C4-2B (cell line): Measurements from ENCODE around the gene TMEM80.

Experiments used
- ZFX ChIP-seq: fragments of 450-650 bp; IDR thresholded peaks from 2 replicates; pipeline ENCODE4 v1.6.1; 2017
- TF ChIP-seq, protein P1 (sequence below): fragments of 450-650 bp; conservative IDR thresholded peaks from 2 replicates; pipeline ENCODE4 v1.5.1; 2017; ENCODE audit warnings: mild to moderate bottlenecking

DNA sequence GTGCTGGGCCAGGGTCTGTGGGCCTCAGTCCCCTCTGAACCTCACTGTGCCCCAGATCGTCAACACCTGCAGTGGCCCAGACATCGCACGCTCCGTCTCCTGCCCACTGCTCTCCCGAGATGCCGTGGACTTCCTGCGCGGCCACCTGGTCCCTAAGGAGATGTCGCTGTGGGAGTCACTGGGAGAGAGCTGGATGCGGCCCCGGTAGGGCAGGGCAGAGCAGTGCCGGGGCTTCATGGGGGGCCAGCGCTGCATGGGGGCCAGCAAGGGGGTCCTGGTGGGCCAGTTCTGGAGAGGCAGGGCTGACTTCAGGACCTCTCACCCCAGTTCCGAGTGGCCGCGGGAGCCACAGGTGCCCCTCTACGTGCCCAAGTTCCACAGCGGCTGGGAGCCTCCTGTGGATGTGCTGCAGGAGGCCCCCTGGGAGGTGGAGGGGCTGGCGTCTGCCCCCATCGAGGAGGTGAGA is 26.8 kb downstream of the TMEM80 start:
- TF ChIP-seq, protein P1, sequence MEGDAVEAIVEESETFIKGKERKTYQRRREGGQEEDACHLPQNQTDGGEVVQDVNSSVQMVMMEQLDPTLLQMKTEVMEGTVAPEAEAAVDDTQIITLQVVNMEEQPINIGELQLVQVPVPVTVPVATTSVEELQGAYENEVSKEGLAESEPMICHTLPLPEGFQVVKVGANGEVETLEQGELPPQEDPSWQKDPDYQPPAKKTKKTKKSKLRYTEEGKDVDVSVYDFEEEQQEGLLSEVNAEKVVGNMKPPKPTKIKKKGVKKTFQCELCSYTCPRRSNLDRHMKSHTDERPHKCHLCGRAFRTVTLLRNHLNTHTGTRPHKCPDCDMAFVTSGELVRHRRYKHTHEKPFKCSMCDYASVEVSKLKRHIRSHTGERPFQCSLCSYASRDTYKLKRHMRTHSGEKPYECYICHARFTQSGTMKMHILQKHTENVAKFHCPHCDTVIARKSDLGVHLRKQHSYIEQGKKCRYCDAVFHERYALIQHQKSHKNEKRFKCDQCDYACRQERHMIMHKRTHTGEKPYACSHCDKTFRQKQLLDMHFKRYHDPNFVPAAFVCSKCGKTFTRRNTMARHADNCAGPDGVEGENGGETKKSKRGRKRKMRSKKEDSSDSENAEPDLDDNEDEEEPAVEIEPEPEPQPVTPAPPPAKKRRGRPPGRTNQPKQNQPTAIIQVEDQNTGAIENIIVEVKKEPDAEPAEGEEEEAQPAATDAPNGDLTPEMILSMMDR = no peak
- TF ChIP-seq ZFX = no peak
